ENCODE measurements around the gene GLIS1.

- TF ChIP-seq CTCF (optimal IDR thresholded peaks at IDR 0.05 in 1 of 3, IDR thresholded peaks at IDR 0.05 in 1 of 3, conservative IDR thresholded peaks at IDR 0.05 in 1 of 3; ENCODE audit: extremely low read depth in 1 of 3, insufficient read depth in 2 of 3, low read length in 3 of 3) (no peak), EZH2 (IDR thresholded peaks at IDR 0.05; ENCODE audit: low read length) (no peak)
Measured at GRCh38 chr1:53508056-53508990, 230.6 kb downstream of the GLIS1 start.

Data from keratinocyte (primary cell).